ENCODE data around the gene SNRK. TPM values are rescaled to one million over a fixed set of nuclear protein-coding genes. Genes with fewer than 3 reads are reported as not detected.

The SNRK gene
- total and polyA plus RNA-seq, 2 donors (not counting 3 experiments of a cell fraction or from before 2014, with no cell fraction given): 43.3 to 99.9 TPM

DNA sequence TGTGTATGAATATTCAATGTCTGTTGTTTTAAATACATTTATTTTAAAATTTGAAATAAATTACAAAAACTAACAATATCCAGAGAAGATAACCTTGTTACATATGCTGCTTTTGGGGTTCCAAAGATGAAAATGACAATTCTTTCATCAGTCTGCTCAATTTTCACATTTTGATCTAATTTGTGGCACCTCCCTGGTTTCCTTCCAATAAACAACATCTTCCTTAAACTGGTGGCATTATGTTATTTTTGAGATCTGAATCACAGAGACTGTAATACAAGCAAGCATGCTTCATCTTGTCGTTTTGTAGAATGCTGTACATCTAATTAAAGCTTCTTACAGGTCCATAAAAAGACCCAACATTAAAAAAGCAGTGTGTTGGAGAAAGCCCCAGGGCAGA is 2.2 kb upstream of the SNRK start:
- Histone ChIP-seq H3K79me2 (ENCODE audit: control insufficient read depth, insufficient read depth, low read length) (peaks cover 26% of the 10 kb centered on the region), H3K27ac (ENCODE audit: insufficient read depth, low read depth, low read length) (no peak overlapping the region), H3K4me2 (ENCODE audit: insufficient read depth, low read length) (no peak overlapping the region), H3K9me1 (replicated peaks; ENCODE audit: control insufficient read depth, extremely low read depth, insufficient read depth, low read length) (no peaks in the 10 kb centered on the region), H3K27me3 (ENCODE audit: control insufficient read depth in 2 of 2, insufficient read depth in 2 of 2, low read length in 2 of 2) (no peaks in the 10 kb centered on the region), H3K9ac (replicated peaks; ENCODE audit: extremely low read depth, insufficient read depth, low read length) (no peak overlapping the region), H3K9me3 (replicated peaks; ENCODE audit: control insufficient read depth, insufficient read depth, low read length) (no peaks in the 10 kb centered on the region), H4K20me1 (replicated peaks; ENCODE audit: control insufficient read depth, extremely low read depth, insufficient read depth, low read length) (no peaks in the 10 kb centered on the region), H3K4me1 (ENCODE audit: control insufficient read depth, extremely low read depth, insufficient read depth, low read length) (peaks cover 22% of the 10 kb centered on the region), H2AFZ (ENCODE audit: low read depth, low read length) (no peak overlapping the region), H3K36me3 (ENCODE audit: control insufficient read depth in 2 of 2, extremely low read depth in 1 of 2, insufficient read depth in 2 of 2, low read length in 2 of 2) (no peaks in the 10 kb centered on the region), H3K4me3 (replicated peaks in 1 of 3; ENCODE audit: insufficient read depth in 1 of 3, low read depth in 1 of 3, low read length in 3 of 3) (no peak overlapping the region)
- POLR2A ChIA-PET: no interaction called here
- TF ChIP-seq MYC (IDR thresholded peaks at IDR 0.05; ENCODE audit: low read depth, low read length) (no peak), POLR2AphosphoS5 (IDR thresholded peaks at IDR 0.05; ENCODE audit: insufficient read depth, low read depth, low read length) (no peak)
- TF ChIP-seq, protein P1, sequence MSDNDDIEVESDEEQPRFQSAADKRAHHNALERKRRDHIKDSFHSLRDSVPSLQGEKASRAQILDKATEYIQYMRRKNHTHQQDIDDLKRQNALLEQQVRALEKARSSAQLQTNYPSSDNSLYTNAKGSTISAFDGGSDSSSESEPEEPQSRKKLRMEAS (IDR thresholded peaks at IDR 0.05; ENCODE audit: insufficient read depth, insufficient read length): no peak
- CTCF ChIA-PET: interaction anchor here (2.3 to 3.5 kb wide), 2 partner anchors 61 to 104 kb away, joined by 8 to 45 read pairs; no protein-coding TSS in a partner anchor
- dilution Hi-C loops (cut with MboI; ENCODE audit: extremely low pct_ligation_motif_present, low sequenced_read_pairs): no loop called here
- intact Hi-C loops (cut with micrococcal nuclease): loop anchor here (10.0 kb wide), 1 partner anchor 319 kb away; no protein-coding TSS in a partner anchor
- DNase-seq (ENCODE audit: low read depth, low spot score) (no peak), FAIRE-seq (no peak)
- BruUV-seq (replicated peaks): no TSS peak

DNA sequence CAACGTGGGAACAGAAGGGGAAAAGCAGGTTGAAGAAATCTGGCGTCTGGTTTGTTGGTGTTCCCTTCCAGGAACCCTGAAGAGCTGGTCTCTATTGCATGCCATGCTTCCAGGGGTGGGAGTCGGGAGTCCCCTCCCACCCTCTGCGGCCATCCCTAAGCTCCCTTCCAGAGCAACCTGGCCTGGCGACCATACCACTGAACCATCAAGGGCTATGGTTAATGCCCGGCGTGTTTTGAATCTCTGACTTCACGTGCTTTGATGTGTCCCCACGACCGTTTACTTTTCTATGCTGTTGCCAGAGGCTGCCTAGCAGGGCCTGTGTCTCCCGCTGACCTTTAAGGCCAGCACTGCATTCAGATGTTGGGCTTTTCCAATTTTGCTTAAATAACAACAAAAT is 696 bp upstream of the SNRK start:
- Histone ChIP-seq H3K27ac (ENCODE audit: insufficient read depth, low read depth, low read length) (peak overlapping the region; percentile 100), H3K79me2 (ENCODE audit: control insufficient read depth, insufficient read depth, low read length) (peaks cover 41% of the 10 kb centered on the region), H3K4me2 (ENCODE audit: insufficient read depth, low read length) (peak overlapping the region; percentile 34), H3K9ac (replicated peaks; ENCODE audit: extremely low read depth, insufficient read depth, low read length) (peak overlapping the region; percentile 86), H3K27me3 (ENCODE audit: control insufficient read depth in 2 of 2, insufficient read depth in 2 of 2, low read length in 2 of 2) (no peaks in the 10 kb centered on the region), H4K20me1 (replicated peaks; ENCODE audit: control insufficient read depth, extremely low read depth, insufficient read depth, low read length) (peaks cover 6% of the 10 kb centered on the region), H3K36me3 (ENCODE audit: control insufficient read depth in 2 of 2, extremely low read depth in 1 of 2, insufficient read depth in 2 of 2, low read length in 2 of 2) (peaks cover 0 to 10% of the 10 kb centered on the region in 2 experiments), H2AFZ (ENCODE audit: low read depth, low read length) (peak overlapping the region; percentile 66), H3K9me3 (replicated peaks; ENCODE audit: control insufficient read depth, insufficient read depth, low read length) (no peaks in the 10 kb centered on the region), H3K9me1 (replicated peaks; ENCODE audit: control insufficient read depth, extremely low read depth, insufficient read depth, low read length) (no peaks in the 10 kb centered on the region), H3K4me1 (ENCODE audit: control insufficient read depth, extremely low read depth, insufficient read depth, low read length) (peaks cover 36% of the 10 kb centered on the region), H3K4me3 (replicated peaks in 1 of 3; ENCODE audit: insufficient read depth in 1 of 3, low read depth in 1 of 3, low read length in 3 of 3) (no peak overlapping the region)
- no peak for DNase-seq (ENCODE audit: low read depth, low spot score)
- no peak for FAIRE-seq
- BruUV-seq (replicated peaks): no TSS peak
- dilution Hi-C loops (cut with MboI; ENCODE audit: extremely low pct_ligation_motif_present, low sequenced_read_pairs): no loop called here
- ChIA-PET POLR2A (interaction anchor here (0.6 to 1.5 kb wide), 7 partner anchors 13 to 109 kb away, joined by 3 to 8 read pairs (median 4); no protein-coding TSS in a partner anchor), CTCF (interaction anchor here (0.7 to 3.5 kb wide), 13 partner anchors 21 to 324 kb away, joined by 3 to 45 read pairs (median 8); no protein-coding TSS in a partner anchor)
- no peak for TF ChIP-seq POLR2A (IDR thresholded peaks at IDR 0.05; ENCODE audit: low read depth, low read length)
- no peak for TF ChIP-seq EZH2 (IDR thresholded peaks at IDR 0.05; ENCODE audit: borderline replicate concordance, low read depth, low read length, severe bottlenecking)
- no peak for TF ChIP-seq FOS (IDR thresholded peaks at IDR 0.05; ENCODE audit: borderline replicate concordance, insufficient read depth, low read length)
- TF ChIP-seq JUN (IDR thresholded peaks at IDR 0.05; ENCODE audit: borderline replicate concordance, insufficient read depth, insufficient read length, low read depth): no peak
- TF ChIP-seq POLR2AphosphoS5 (IDR thresholded peaks at IDR 0.05; ENCODE audit: insufficient read depth, low read depth, low read length): no peak
- no peak for TF ChIP-seq MYC (IDR thresholded peaks at IDR 0.05; ENCODE audit: low read depth, low read length)
- TF ChIP-seq, protein P1 (IDR thresholded peaks at IDR 0.05; ENCODE audit: insufficient read depth, insufficient read length): no peak
- TF ChIP-seq GATA2 (IDR thresholded peaks at IDR 0.05; ENCODE audit: insufficient read depth, insufficient read length, low read depth, low read length): no peak
- TF ChIP-seq, protein P2, sequence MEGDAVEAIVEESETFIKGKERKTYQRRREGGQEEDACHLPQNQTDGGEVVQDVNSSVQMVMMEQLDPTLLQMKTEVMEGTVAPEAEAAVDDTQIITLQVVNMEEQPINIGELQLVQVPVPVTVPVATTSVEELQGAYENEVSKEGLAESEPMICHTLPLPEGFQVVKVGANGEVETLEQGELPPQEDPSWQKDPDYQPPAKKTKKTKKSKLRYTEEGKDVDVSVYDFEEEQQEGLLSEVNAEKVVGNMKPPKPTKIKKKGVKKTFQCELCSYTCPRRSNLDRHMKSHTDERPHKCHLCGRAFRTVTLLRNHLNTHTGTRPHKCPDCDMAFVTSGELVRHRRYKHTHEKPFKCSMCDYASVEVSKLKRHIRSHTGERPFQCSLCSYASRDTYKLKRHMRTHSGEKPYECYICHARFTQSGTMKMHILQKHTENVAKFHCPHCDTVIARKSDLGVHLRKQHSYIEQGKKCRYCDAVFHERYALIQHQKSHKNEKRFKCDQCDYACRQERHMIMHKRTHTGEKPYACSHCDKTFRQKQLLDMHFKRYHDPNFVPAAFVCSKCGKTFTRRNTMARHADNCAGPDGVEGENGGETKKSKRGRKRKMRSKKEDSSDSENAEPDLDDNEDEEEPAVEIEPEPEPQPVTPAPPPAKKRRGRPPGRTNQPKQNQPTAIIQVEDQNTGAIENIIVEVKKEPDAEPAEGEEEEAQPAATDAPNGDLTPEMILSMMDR (IDR thresholded peaks at IDR 0.05; ENCODE audit: extremely low read depth in 1 of 2, insufficient read depth in 1 of 2, low read depth in 1 of 2, low read length in 2 of 2): no peak
- intact Hi-C loops (cut with micrococcal nuclease): loop anchor here (1.0 to 10.0 kb wide), 10 partner anchors 38 to 952 kb away; partner anchors contain the start of gene ANO10

Data from endothelial cell of umbilical vein (primary cell).